Middle frontal gyrus (tissue), 1 donor: ENCODE results near the gene FOLR3.
"Not testable (repeated sequence)": the region's sequence is repeated elsewhere in the genome, so short reads cannot be mapped to it uniquely, and the experiment has no call there.

Experiments used
- DNase-seq: peaks from one replicate; pipeline ENCODE4 v3.0.0-alpha.2; 2015; ENCODE audit warnings: low spot score; ENCODE audit errors: extremely low spot score

FOLR3 gene

GRCh38 chr11:72123117-72123653 is 12.3 kb upstream of the FOLR3 start:
- no peak for DNase-seq

GRCh38 chr11:72124046-72124445 is 11.5 kb upstream of the FOLR3 start:
- DNase-seq: no peak

GRCh38 chr11:72125956-72126355 is 9.6 kb upstream of the FOLR3 start:
- DNase-seq: no peak

- DNase-seq: no peak
Observed at GRCh38 chr11:72127923-72128322, 7.6 kb upstream of the FOLR3 start.

- no peak for DNase-seq
Observed at GRCh38 chr11:72129381-72129780, 6.1 kb upstream of the FOLR3 start.

GRCh38 chr11:72132646-72133045 is 2.9 kb upstream of the FOLR3 start:
- no peak for DNase-seq

- DNase-seq: no peak
Observed at GRCh38 chr11:72135891-72136683, 562 bp downstream of the FOLR3 start.

- DNase-seq: no peak
Observed at GRCh38 chr11:72136684-72137262, 1.2 kb downstream of the FOLR3 start.

GRCh38 chr11:72138821-72139390 is 3.4 kb downstream of the FOLR3 start:
- no peak for DNase-seq

- DNase-seq: no peak
Observed at GRCh38 chr11:72139500-72139899, 4.0 kb downstream of the FOLR3 start.

GRCh38 chr11:72140661-72141060 is 5.1 kb downstream of the FOLR3 start:
- DNase-seq: no peak

- DNase-seq: no peak
Observed at GRCh38 chr11:72141066-72141465, 5.5 kb downstream of the FOLR3 start.

- DNase-seq: not testable (repeated sequence)
Observed at GRCh38 chr11:72142086-72142485, 6.6 kb downstream of the FOLR3 start.

GRCh38 chr11:72142543-72142942 is 7.0 kb downstream of the FOLR3 start:
- not testable (repeated sequence) for DNase-seq

GRCh38 chr11:72144807-72145565 is 9.5 kb downstream of the FOLR3 start:
- no peak for DNase-seq

GRCh38 chr11:72146625-72147024 is 11.1 kb downstream of the FOLR3 start:
- no peak for DNase-seq

- DNase-seq: no peak
Observed at GRCh38 chr11:72150882-72151281, 15.4 kb downstream of the FOLR3 start.

- not testable (repeated sequence) for DNase-seq
Observed at GRCh38 chr11:72153874-72154273, 18.3 kb downstream of the FOLR3 start.

GRCh38 chr11:72154816-72155215 is 19.3 kb downstream of the FOLR3 start:
- DNase-seq: no peak

GRCh38 chr11:72155751-72156150 is 20.2 kb downstream of the FOLR3 start:
- no peak for DNase-seq

GRCh38 chr11:72157131-72157530 is 21.6 kb downstream of the FOLR3 start:
- DNase-seq: no peak

GRCh38 chr11:72160319-72160718 is 24.8 kb downstream of the FOLR3 start:
- DNase-seq: no peak
